Effector memory CD4-positive, alpha-beta T cell (primary cell): ENCODE measurements around the gene CISTR.
"Not testable (repeated sequence)": the region's sequence is repeated elsewhere in the genome, so short reads cannot be mapped to it uniquely, and the experiment has no call there.

ENCODE experiments used
- DNase-seq, 3 donors: peaks; one replicate each; pipeline ENCODE4 v3.0.0-alpha.2; 2020
- H3K27ac ChIP-seq: 2 replicates; pipeline ENCODE4 v1.7.0; 2013; ENCODE audit warnings: mild to moderate bottlenecking, low read length, moderate library complexity; ENCODE audit not compliant: insufficient read depth, poor library complexity, severe bottlenecking
- H3K27me3 ChIP-seq: replicated peaks from 2 replicates; pipeline ENCODE4 v1.7.0; 2013; ENCODE audit warnings: mild to moderate bottlenecking, low read length; ENCODE audit not compliant: insufficient read depth, control insufficient read depth, poor library complexity, severe bottlenecking
- H3K36me3 ChIP-seq: 2 replicates; pipeline ENCODE4 v1.7.0; 2013; ENCODE audit warnings: mild to moderate bottlenecking, low read length, moderate library complexity; ENCODE audit not compliant: control insufficient read depth, insufficient read depth
- H3K4me1 ChIP-seq: 2 replicates; pipeline ENCODE4 v1.7.0; 2013; ENCODE audit warnings: low read length, mild to moderate bottlenecking; ENCODE audit not compliant: control insufficient read depth, insufficient read depth, poor library complexity, severe bottlenecking
- H3K4me3 ChIP-seq: 2 replicates; pipeline ENCODE4 v1.7.0; 2013; ENCODE audit warnings: low read length, low read depth, mild to moderate bottlenecking; ENCODE audit not compliant: insufficient read depth, poor library complexity, severe bottlenecking
- H3K9me3 ChIP-seq: 2 replicates; pipeline ENCODE4 v1.7.0; 2013; ENCODE audit warnings: mild to moderate bottlenecking, low read length, moderate library complexity; ENCODE audit not compliant: control insufficient read depth

Gene CISTR

DNA sequence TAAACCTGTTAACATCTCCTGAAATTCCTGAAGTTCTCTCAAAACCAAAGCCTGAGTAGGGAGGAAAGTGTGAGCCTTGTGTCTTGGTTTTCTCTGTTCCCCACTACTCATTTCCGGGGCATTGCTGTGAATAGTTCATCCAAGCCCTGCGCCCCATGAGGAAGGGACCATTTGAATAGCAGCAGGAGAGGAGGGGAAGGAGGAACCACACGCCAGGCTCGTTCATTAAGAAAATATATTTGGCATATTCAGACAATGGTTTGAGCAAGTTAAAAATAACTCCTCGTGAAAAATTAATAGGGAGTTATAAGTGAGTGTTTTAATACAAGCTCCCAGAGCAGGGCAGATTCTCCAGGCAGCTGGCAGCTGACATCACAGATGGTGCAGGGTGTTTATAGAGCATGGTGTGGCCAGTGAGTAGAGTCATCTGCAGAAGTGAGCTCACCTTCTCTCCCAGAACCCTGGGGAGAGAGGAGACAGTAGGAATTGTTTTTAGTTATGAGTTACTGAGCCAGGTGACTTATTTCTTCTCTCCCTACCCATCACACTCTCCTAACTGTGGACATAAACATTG, 29.5 kb upstream of the CISTR start:
- no peaks in the 10 kb centered on the region for H3K9me3 ChIP-seq

DNA sequence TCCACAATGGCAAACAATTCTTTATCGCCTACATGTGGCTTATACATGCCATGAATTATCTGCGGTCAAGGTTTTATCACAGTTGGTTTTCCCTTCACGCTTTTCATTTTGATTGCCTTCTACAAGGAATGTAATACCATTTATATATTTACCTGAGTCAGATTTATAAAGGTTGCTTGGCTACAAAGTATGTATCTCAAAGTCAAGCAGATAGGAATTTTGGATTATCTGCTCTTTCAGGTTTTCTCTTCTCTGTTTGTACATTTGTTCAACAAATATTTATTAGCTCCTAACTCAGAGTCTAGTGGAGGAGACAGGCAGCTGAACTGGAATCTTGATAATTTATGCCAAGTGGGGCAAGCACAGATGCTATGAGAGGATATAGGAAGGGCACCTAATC, 28.5 kb upstream of the CISTR start:
- Histone ChIP-seq H3K4me1 (no peaks in the 10 kb centered on the region), H3K9me3 (no peaks in the 10 kb centered on the region), H3K27me3 (no peaks in the 10 kb centered on the region), H3K36me3 (no peaks in the 10 kb centered on the region), H3K4me3 (no peak overlapping the region), H3K27ac (no peak overlapping the region)
- no peak for DNase-seq

More for the DNA sequence above, 29.5 kb upstream of the CISTR start:
- DNase-seq = no peak
- Histone ChIP-seq H3K27me3 (no peaks in the 10 kb centered on the region), H3K27ac (no peak overlapping the region), H3K4me1 (no peaks in the 10 kb centered on the region), H3K4me3 (no peak overlapping the region), H3K36me3 (no peaks in the 10 kb centered on the region)

DNA sequence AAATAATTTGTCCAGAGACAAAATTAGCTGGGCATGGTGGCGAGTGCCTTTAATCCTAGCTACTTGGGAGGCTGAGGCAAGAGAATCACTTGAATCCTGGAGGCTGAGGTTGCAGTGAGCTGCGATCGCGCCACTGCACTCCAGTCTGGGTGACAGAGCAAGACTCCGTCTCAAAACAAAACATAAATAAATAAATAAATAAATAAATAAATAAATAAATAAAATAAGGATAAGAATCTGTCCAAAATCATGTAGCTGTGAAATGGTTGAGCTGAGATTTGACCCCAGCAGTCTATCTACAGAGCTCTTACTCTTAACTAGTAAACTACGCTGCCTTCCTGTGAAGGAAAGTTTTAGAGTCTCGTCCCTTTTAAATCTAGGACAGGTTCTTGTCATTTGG, 27.9 kb upstream of the CISTR start:
- DNase-seq, H3K27ac ChIP-seq, H3K36me3 ChIP-seq, H3K4me1 ChIP-seq, H3K27me3 ChIP-seq, H3K4me3 ChIP-seq, H3K9me3 ChIP-seq: not testable (repeated sequence)

- Histone ChIP-seq H3K27ac (no peak overlapping the region), H3K27me3 (no peaks in the 10 kb centered on the region), H3K36me3 (no peaks in the 10 kb centered on the region), H3K4me1 (no peaks in the 10 kb centered on the region), H3K9me3 (no peaks in the 10 kb centered on the region), H3K4me3 (no peak overlapping the region)
- DNase-seq = no peak
These were observed 26.3 kb upstream of the CISTR start for GRCh38 chr12:53777936-53778644.

DNA sequence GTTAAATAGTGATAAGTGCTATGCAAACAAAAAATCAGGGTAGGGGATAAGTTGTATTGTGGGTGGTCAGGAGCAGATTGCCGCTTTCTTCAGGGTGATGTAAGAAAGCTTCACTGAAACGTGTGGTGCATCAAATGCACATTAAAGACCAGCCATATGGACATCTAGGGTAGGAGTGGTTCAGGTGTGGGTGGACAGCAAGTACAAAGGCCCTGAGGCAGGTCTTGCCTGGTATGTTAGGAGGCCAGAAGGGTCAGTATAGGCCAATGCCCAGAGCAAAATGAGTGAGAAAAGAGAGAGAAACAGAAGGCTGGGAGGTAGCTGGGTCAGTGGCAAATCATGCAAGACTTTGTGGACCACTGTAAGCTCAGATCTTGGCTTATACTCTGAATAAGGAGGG, 25.6 kb upstream of the CISTR start:
- no peaks in the 10 kb centered on the region for H3K36me3 ChIP-seq
- H3K4me3 ChIP-seq = no peak overlapping the region
- no peaks in the 10 kb centered on the region for H3K4me1 ChIP-seq
- H3K27me3 ChIP-seq = no peaks in the 10 kb centered on the region
- no peak overlapping the region for H3K27ac ChIP-seq
- no peaks in the 10 kb centered on the region for H3K9me3 ChIP-seq
- no peak for DNase-seq

- Histone ChIP-seq H3K36me3 (no peaks in the 10 kb centered on the region), H3K9me3 (no peaks in the 10 kb centered on the region), H3K27ac (no peak overlapping the region), H3K4me1 (no peaks in the 10 kb centered on the region), H3K27me3 (no peaks in the 10 kb centered on the region), H3K4me3 (no peak overlapping the region)
- no peak for DNase-seq
These were observed 25.1 kb upstream of the CISTR start for GRCh38 chr12:53776872-53777271.

DNA sequence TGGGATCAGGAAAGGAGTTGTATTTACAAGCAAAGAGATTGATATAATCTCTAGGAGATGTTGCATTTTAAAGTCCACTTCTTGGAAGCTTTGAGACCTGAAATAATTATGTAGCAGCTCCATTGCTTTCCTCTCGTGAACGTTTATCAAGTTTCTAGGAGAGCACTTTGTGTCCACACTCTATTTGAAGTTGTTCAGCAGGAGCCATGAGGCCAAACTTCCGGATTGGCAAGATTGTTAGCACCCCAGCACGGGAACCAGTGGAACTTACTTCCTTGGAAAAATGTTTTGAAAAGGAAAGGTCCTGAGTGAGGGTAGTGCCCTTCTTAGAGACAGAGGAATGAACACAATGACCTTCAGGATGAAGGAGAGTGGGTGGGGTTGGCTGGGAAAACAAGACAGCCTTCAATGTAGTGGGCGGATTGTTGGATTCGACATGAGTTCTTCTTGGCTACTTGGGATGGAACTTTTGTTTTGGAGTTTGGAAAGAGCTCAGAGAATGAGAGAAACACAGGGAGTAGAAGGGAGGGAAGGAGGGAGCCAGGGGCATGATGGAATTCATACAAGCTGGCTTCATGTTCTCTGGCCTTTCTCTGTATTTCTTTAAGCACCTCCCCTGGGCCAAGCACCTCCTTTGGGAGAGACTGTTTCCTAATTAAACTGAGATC, 23.8 kb upstream of the CISTR start:
- Histone ChIP-seq H3K27me3 (no peaks in the 10 kb centered on the region), H3K27ac (no peak overlapping the region), H3K4me3 (no peak overlapping the region), H3K36me3 (no peaks in the 10 kb centered on the region), H3K9me3 (no peaks in the 10 kb centered on the region), H3K4me1 (no peaks in the 10 kb centered on the region)
- DNase-seq = no peak

DNA sequence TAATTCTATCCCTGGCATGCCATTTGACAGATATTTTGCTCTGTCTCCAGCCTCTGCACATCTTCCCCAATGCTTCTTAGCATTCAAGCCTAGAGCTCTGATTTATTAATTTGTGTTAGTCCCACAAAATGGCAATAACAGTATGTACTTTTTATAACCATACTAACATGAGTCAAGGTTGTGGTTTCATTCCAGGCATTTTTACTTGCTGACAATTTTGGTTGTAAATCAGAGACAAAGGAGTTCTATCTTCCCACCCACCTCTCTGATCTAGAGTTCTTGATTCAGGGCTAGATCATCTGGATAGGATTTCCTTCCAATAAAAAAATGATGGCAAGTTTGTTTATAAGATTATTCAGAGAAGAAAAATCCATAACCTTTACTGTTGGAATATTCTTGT, 18.5 kb upstream of the CISTR start:
- peaks cover under 1% of the 10 kb centered on the region for H3K27me3 ChIP-seq
- H3K27ac ChIP-seq = no peak overlapping the region

GRCh38 chr12:53768976-53769375, 17.2 kb upstream of the CISTR start:
- Histone ChIP-seq H3K27ac (no peak overlapping the region), H3K27me3 (peaks cover 5% of the 10 kb centered on the region)
- no peak for DNase-seq

More for the DNA sequence above, 18.5 kb upstream of the CISTR start:
- Histone ChIP-seq H3K4me1 (no peaks in the 10 kb centered on the region), H3K4me3 (no peak overlapping the region), H3K36me3 (no peaks in the 10 kb centered on the region), H3K9me3 (no peaks in the 10 kb centered on the region)
- no peak for DNase-seq

GRCh38 chr12:53766881-53767280, 15.1 kb upstream of the CISTR start:
- Histone ChIP-seq H3K4me3 (no peak overlapping the region), H3K9me3 (no peaks in the 10 kb centered on the region), H3K27me3 (peaks cover 15% of the 10 kb centered on the region), H3K27ac (no peak overlapping the region), H3K4me1 (no peaks in the 10 kb centered on the region), H3K36me3 (no peaks in the 10 kb centered on the region)
- no peak for DNase-seq

More at GRCh38 chr12:53768976-53769375, 17.2 kb upstream of the CISTR start:
- no peaks in the 10 kb centered on the region for H3K4me1 ChIP-seq
- no peaks in the 10 kb centered on the region for H3K36me3 ChIP-seq
- no peak overlapping the region for H3K4me3 ChIP-seq
- no peaks in the 10 kb centered on the region for H3K9me3 ChIP-seq
